NCI-H510A (cell line): Measurements from ENCODE around the gene CDH10.

Source experiments
- DNase-seq: peaks from one replicate; lab custom pipeline; 2025; lab: John Stamatoyannopoulos, UW

CDH10 gene

DNA sequence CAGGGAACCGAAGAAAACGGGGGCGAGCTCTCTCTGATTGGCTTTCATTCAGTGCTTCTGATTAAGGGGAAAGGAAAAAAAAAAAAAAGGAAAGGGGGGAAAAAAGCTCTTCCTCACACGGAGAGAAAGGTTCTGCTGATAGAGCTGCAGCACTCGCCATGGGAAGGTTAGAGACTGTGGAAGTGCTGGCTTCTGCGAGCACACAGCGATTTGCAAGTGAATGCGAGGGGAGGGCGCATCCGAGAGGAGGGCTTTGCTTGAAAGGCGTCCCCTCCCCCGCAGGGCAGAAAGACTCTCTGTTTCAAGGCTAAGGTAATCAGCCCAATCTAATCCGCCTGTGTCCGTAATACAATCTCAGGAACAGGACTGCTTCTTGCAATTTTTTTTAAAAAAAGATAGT lies at the start of gene CDH10:
CDH10 (minus strand) TSS at position 218 of the 400 bp plus-strand sequence. CDS start 51,488 bp downstream, outside the sequence.
- DNase-seq: no peak

DNA sequence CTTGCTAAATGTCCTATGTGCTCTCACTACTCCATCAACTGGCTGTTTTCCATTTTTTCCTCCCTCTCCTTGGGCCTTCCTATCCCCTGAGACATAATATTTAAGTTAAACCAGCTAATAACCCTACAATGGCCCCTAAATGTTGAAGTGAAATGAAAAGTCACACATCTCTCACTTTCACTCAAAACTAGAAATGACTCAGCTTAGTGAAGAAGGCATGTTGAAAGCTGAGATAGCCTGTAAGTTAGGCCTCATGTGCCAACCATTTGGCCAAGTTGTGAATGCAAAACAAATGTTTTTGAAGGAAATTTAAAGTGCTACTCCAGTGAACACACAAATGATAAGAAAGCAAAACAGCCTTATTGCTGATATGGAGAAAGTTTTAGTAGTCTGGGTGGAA lies 48.8 kb upstream of the CDH10 start:
- DNase-seq: no peak

DNA sequence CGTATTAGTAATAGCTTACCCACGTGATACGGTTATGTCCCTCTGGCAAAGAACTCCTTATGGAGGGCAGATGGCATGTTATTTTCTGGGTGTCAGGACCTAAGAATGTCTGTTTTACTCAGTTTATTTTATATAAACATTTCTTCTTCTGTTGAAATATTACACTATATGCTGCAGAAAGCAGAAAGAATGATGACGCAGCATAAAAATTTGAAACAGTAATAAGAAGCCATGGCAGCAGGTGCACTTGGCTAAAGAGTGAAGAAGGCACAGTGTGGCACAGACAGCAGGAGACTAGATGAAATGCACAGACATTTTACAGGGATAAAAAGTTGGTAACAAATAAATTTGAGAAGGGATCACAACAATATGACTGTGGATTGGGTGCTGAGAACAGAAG lies 46.3 kb upstream of the CDH10 start:
- no peak for DNase-seq

DNA sequence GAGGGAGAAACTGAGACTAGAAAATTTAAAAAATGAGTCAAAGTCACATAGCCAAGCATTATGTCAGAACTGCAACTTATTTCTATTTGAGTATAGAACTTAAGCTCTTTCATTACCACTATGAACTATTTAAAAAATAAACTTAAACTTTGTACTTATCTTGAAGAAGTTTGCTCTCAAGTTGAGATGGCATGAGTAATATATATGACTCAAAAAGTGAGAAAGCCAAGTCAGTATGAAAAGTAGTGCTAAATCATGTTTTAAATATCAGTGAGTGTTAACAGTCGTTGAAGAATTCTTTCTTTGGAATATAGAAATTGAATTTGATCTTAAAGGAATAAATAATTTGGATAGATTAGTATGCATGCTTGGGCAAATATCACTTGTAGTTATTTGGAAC lies 36.3 kb upstream of the CDH10 start:
- DNase-seq: no peak

DNA sequence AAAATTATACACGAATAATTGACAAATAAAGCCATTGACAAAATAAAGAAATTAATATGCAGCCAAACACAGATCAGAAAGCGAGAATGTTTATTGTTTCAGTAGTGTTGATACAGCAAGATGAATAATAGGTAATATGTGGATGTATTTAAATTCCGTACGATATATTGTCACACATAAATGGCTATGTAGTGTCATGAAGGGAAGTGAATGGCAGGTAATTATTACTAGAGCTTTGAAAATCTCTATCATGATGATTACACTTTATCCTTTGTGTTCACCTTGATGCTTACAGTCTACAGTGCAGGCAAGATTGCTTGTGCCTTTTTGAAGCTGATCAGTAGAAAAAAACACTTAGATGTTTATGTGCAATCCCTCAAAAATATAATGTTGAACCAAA lies 23.3 kb upstream of the CDH10 start:
- no peak for DNase-seq

DNA sequence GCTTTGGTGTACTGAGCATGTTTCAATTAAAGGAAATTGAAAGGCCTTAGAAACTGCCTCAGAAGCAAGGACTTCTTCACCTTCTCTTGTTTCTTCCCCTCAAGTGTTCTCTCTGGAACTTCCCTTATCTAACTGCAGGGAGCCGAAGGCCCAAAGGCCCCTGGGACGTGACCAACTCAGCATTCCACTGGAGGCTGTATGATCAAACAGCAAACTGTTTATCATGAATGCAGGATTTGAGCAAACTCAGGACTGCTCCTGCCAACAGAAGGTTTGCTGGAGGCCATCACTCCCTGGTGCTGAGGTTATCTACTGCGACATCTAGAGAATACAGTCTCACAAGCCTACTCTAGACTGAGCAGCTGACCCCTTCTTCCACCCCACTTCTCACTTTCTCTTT lies 4.8 kb upstream of the CDH10 start:
- DNase-seq: no peak

DNA sequence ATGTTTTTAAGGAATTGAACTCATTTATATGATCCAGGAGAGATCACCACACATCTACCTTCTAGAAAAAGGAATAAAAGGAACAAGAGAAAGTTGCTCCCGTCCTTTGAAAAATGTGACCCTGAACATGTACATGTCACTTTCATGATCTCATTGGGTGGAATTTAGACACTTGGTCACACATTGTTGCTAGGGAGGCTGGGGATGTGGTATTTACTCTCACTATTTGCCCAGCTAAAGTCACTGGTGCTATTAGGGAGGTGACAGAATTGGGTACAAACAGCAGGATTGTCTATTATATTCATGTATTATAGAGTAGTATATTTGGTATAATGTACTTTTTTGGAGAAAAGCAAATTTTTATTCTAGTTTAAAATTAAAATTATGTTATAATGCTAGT lies 2.1 kb upstream of the CDH10 start:
- no peak for DNase-seq

DNA sequence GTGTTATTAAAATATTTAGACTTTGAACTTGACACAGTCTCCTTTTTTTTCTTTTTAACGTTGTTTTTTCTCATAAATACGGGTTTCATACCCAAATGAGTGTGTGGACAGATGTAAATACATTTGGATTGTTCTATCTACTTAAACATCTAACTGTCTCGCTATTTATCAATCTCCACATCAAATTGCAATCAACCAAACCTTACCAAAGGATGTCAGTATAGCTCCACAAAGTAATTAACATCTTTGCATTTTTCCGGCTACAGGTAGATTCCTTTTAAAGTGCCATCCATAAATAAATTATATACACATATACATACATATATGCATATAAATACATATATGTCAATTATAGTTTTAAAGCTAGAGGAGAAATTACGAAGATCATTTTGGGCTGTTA lies 705 bp upstream of the CDH10 start:
- DNase-seq: no peak

DNA sequence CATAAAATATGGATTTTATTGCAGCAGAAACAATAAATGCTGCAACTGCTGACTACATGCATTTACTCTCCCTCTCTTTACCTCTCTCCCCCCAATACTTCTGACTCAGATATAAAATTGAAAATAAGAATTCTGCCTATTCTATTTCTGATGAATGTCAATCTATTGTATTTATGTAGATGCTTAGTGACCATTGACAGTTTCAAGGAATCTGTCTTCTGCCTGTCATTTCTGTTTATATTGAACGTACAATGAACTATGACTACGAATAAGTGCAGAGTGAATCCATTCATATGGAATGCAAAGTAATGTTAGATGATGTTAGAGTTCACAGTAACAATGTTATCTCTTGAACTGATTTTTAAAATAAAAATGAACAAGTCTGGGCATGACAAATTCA lies 898 bp downstream of the CDH10 start:
- no peak for DNase-seq

DNA sequence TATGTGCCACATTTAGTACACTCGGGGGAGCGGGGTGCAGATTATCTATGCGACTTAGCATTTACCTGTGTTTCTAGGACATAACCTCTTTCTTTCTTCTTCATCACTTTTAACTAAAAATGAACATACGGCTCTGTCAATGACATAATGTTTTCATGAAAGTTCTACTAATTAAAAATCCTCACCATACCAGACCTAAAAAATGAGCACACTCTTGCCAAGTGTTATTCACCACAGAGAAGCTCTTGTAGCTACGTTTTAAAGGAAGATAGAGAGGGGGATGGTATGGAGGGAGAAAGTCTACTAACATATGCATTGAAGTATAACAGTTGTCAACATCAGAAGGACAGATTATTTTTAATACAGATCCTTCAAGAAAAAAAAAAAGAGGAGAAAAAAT lies 1.6 kb downstream of the CDH10 start:
- no peak for DNase-seq

DNA sequence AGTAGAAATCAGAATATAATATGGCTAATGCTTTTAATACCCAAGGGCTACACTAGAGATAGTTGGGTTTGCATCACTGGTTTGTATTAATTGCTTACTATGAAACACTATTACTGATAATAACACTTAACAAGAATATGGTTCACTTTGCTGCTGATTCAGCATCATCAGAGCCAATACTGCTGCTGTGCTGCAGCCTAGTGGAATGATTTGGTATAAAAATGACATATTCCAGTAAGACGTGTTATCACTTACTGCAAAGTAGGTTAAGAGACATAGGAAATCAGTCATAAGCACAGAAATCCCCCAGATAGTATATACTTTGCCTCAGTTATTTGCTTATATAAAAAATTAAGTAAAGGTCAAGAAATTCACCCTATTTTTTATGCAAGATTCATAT lies 2.8 kb downstream of the CDH10 start:
- DNase-seq: no peak

DNA sequence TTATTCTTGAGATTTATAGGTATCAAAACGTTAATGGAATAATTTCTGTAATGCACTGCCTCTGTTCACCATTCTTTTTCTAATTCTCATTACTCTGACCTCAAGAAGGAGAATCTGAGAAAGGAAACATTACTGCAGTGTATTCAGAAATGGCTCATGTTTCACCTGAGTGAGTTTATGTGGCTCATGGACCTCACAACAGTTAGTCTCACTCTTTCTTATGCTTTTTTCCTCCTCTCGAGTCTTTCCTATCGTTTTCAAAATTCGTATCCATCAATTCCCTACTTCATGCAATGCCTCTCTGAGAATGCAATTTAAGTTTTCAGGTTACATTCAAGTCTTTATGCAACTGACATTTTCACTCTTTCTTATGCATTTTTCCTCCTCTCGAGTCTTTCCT lies 9.6 kb downstream of the CDH10 start:
- DNase-seq: no peak

DNA sequence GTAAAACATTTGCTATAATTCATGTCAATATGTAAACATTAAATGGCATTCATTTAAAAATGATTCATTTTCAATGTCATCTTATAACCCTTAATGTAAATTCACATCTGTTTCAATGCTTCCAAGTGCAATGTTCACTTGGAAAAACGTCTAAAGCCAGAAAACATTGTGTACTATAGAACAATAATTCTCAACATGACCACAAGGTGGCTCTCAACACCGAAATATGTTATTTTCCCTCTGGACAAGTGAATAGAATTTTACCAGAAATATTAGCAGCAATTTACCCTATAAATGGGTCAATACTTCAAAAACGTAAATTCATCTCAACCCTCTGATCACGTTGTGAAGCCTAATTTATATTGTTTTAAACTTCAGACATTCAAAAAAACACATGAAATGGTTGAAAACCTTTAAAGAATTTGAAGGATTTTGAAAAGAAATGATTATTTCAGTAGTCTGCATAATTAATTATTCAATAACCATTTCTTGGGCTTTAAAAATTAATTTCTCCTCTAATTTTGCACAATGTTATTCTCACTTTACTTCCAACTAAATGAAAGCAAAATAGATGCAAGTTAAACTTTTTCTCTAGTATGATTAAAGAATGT lies 11.0 kb downstream of the CDH10 start:
- DNase-seq: no peak

DNA sequence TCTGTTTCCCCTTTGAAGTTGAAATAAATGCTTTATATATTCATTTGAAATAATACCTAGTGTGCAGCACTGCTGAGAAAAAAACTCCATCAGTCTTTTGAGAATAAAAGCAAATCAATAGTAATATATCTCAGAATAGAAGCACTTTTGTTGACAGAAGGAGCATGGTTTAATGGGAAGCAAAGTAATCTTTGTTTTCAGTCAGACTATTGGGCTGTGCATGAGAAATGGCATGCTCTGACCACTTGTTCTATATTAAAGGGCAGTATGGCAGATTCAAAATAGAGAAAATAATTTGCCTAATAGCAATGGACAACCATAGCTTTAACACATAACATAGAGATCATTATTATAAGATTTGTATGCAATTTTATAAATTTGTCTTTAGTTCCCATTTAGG lies 12.4 kb downstream of the CDH10 start:
- no peak for DNase-seq

DNA sequence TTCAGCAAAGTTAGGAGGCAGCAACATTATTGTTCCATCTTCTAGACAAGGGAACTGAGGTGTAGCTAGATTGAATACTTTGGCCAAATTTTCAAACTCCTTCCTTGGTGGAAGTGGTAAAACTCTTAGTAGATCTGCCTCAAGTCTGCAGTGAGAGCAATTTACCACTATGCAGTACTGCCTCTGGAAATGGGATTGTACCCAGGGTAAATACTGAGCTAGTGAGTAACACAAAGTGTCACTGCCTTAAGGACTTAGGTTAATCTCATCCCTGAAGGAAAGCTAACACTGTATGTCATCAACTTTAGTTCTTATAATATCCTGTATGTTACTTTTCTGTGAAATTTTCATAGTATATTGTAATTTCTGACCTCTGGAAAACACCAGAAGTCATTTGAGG lies 13.9 kb downstream of the CDH10 start:
- DNase-seq: no peak

DNA sequence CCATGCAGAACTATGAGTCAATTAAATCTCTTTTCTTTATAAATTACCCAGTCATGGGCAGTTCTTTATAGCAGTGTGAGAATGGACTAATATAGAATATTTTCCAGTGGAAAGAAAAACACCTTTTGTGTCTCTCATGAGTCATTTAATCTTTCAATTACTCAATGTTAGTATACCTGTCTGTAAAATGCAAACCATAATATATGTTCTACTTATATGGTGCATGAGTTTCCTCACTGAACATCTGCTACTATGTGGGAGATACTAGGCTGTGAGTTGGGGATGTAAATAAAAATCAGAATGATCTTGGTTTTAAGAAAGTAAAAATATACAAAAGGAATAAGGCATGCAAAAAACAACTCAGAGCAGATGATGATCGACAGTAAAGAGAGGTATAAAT lies 15.0 kb downstream of the CDH10 start:
- no peak for DNase-seq

DNA sequence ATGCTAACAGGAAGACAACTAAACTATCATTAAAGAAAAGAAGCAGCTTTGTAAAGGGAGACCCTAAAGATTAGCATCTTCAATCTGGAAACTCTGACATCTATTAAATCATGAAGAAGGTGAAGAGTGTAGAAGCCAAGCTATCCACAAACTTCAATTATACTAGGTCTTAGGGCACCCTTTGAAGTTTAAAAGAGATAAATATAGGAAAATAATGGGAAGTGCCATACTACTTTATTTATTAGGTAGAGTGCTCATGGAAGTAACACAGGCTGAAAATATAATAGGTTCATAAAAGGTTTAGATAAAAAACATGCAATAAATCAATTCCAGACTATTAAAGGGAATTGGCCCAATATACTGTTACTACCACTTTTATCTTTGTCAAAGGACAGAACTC lies 19.9 kb downstream of the CDH10 start:
- DNase-seq: no peak

DNA sequence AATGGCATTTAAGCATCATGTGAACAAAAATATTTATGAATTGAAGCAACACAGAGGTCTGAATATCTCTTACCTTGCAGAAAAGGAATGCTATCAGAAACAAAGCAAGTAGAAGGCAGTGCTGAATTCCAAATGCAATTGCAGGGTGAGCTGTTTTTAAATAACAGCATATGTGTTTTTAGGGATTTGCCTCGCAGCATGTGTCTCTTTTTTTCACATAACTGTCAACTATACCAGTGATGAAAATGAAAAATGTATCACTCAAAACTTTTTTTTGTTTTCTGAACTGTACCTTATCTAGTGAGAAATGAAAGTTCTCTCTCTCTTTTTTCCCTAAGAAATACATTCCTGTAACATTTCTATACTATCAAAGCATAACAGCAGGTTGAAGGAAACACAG lies 21.2 kb downstream of the CDH10 start:
- no peak for DNase-seq

DNA sequence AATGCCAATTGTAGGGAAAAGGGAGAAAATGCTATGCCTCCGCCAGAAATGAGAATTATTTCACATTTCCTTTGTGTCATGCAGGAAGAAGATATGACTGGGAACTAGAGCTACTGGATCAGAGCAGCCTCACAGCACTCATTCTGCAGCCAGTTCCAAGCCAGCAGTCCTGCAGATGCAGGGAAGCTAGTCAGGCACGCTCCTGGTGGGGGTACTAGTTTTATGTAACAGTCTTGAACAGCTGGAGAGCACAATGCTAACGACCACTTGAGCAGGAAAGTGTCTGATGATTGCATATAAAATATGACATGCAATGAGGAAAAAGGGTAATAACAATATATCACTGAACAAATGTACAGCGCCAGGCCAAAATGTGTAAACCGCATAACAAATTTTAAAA lies 21.7 kb downstream of the CDH10 start:
- no peak for DNase-seq

DNA sequence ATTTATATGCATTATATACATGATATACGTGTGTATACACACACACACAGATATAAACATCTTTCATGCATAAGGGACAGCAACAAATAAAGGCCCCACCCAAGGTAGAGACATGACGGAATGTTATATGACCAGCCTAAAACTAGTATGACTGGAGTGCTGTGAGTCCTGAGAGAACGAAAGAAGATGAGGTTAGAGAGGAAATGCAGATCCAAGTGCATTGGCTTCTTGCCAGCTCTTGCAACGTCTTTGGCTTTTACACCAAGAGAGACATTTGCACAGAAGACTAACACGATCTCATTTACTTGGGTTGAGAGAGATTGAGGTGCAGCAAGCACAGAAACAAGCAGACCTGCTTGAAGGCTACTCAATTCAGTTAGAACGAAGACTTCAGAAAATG lies 23.0 kb downstream of the CDH10 start:
- DNase-seq: no peak

DNA sequence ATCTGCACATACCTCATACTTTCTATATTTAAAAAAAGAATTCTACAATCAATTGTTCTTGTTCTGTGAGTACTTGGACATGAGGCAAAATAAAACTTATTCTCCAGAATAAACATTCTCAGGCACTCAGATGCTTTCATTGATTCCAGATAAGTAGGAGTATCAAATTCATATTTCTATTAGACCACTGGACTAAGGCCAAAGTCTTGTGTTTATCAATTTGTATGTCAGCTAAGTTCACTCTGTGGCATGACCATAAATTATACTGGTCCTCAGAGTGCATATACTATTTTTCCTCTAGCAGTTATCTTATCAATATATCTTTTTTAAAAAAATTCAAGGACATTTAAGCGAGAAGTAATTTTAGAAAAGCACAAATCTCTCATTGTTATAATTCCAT lies 28.2 kb downstream of the CDH10 start:
- DNase-seq: no peak

DNA sequence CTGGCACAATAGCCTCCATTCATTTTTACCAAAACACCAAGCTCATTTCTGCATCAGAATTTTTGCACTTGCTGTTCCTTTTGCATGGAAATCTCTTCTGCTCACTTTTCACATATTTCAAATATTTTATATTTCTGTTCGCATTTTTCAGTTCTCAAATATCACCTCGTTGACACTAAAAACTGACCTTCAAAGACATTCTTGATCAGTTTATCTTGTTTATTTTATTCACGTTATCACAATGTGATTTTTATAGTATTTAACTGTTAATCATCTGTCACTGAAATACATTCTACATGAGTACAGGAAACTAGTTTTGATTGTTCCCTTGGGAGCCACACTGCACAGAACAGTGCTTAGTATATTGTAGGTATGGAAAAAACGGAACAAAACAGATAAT lies 29.6 kb downstream of the CDH10 start:
- DNase-seq: no peak

DNA sequence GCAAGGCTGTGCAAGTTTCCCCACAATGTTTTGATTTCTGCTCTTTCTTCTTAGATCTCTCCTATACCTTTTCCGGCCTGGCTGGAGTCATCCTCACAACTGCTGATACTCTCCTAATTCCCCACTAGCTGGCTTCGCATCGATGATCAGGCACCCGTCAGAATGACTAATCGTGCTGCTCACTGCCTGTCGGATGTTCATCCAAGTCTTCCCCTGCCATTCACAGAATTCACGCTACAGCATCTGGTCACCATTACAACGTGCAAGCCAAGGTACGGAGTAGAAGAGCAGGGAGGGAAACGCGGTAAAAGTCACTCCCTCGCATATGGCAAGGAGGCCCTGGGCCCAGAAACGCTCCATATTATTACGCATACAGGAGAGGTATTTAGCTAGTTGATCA lies 35.1 kb downstream of the CDH10 start:
- no peak for DNase-seq

DNA sequence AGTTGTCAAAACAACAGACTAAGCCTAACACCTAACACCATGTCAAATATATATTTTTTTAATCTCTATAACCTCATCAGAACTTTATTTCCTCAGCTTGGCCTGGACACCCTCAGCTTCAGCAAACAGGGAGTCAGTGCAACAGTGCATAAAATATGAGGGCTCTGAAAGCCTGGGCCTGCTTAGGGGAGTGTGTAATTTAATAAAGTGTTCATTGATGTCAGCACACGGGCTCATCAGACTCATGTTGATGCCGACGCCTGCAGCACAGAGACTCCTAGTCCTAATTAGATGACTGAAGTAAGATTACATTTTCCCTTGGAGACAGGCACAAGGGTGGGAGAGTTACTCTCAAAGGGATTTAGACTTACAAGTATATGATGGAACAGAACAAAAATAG lies 37.8 kb downstream of the CDH10 start:
- no peak for DNase-seq

DNA sequence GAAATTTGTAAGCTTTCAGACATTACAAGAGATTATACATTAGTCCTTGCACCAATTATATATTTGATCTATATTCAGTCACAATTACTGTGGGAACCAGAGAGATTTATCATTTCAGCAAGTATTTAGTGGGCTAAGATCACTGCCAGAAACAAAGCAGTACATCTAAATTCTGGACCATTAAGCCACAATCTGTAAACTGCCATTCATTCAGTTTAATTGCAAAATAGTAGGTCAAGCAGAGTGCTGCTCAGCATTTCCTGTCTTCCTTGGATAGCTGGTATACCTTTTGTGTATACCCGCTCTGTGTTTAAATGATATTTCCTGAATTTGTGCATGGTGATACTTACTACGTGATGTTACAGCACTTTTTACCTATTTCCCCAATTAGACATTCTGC lies 42.6 kb downstream of the CDH10 start:
- DNase-seq: no peak
